ENCODE measurements around the gene GPC6. TPM values are rescaled to one million over a fixed set of nuclear protein-coding genes. Genes with fewer than 3 reads are reported as not detected.

The GPC6 gene
- total and polyA plus RNA-seq, 2 experiments from 2014 or later = 26.0 to 92.8 TPM

DNA sequence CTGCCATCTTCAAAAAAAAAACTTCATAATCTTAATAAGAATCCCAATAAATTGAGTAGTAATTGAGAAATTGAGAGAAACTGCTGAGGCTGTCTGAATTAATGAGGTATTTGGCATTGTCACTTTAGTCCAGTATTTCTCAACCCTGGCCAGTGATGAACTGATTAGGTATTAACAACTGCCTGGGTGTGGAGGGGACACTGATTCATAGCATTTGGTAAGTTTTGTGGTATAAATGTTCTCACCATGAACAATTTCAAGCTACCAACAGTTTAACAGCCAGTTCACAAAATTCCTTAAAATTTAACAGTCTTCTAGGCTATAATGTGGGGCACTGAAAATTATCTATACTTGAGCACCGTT, 18.3 kb downstream of the GPC6 start:
- no peaks in the 10 kb centered on the region for H3K36me3 ChIP-seq (replicated peaks; ENCODE audit: insufficient read depth, low read depth)
- H2AFZ ChIP-seq = no peak overlapping the region
- H3K4me3 ChIP-seq = no peak overlapping the region
- H3K79me2 ChIP-seq = peaks cover 95% of the 10 kb centered on the region
- H3K9me3 ChIP-seq (ENCODE audit: low read depth) = no peaks in the 10 kb centered on the region
- no peaks in the 10 kb centered on the region for H3K9me2 ChIP-seq (replicated peaks; ENCODE audit: insufficient read depth)
- no peak for DNase-seq (ENCODE audit: low spot score)
- H3K4me2 ChIP-seq = peak overlapping the region; percentile 72
- no peak for TF ChIP-seq EZH2 (IDR thresholded peaks at IDR 0.05; ENCODE audit: borderline replicate concordance)
- TF ChIP-seq, protein P1, sequence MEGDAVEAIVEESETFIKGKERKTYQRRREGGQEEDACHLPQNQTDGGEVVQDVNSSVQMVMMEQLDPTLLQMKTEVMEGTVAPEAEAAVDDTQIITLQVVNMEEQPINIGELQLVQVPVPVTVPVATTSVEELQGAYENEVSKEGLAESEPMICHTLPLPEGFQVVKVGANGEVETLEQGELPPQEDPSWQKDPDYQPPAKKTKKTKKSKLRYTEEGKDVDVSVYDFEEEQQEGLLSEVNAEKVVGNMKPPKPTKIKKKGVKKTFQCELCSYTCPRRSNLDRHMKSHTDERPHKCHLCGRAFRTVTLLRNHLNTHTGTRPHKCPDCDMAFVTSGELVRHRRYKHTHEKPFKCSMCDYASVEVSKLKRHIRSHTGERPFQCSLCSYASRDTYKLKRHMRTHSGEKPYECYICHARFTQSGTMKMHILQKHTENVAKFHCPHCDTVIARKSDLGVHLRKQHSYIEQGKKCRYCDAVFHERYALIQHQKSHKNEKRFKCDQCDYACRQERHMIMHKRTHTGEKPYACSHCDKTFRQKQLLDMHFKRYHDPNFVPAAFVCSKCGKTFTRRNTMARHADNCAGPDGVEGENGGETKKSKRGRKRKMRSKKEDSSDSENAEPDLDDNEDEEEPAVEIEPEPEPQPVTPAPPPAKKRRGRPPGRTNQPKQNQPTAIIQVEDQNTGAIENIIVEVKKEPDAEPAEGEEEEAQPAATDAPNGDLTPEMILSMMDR (IDR thresholded peaks at IDR 0.05; ENCODE audit: poor library complexity) = no peak
- TF ChIP-seq EZH2phosphoT487 (IDR thresholded peaks at IDR 0.05; ENCODE audit: low read depth, severe bottlenecking, unreplicated experiment) = no peak
- WGBS (ENCODE audit: low lambda C conversion rate, missing lambda C conversion rate) = 87% methylated on average over 1 of the region's 1 CpG
- H3K4me1 ChIP-seq (ENCODE audit: insufficient read depth) = peaks cover 4% of the 10 kb centered on the region
- no peaks in the 10 kb centered on the region for H4K20me1 ChIP-seq (ENCODE audit: insufficient read depth, poor library complexity, severe bottlenecking)
- peak overlapping the region; percentile 55 for H3K27ac ChIP-seq
- H3K27me3 ChIP-seq = no peaks in the 10 kb centered on the region

DNA sequence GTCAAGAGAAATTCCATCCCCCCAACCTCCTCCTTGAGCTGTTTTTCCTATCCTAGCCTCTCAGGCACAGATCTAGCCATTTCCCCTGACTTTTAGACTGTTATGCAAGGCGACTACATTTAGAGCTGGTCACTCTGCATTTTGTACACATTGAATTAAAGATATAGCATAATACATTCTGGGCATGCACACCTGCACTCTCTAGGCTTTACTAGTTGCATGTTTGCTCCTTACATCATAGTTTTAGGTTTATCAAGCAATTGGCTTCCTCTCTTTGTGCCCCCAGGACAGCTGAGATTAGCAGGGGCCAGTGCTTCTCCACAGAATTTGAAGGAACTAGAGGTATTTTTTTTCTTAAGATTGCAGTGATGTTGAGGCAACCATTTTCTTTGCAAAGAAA, 19.5 kb downstream of the GPC6 start:
- WGBS (ENCODE audit: low lambda C conversion rate, missing lambda C conversion rate) = 100% methylated on average over 1 of the region's 1 CpG
- TF ChIP-seq, protein P1 (IDR thresholded peaks at IDR 0.05; ENCODE audit: poor library complexity) = no peak
- no peak for TF ChIP-seq EZH2phosphoT487 (IDR thresholded peaks at IDR 0.05; ENCODE audit: low read depth, severe bottlenecking, unreplicated experiment)
- H3K79me2 ChIP-seq = peaks cover 96% of the 10 kb centered on the region

DNA sequence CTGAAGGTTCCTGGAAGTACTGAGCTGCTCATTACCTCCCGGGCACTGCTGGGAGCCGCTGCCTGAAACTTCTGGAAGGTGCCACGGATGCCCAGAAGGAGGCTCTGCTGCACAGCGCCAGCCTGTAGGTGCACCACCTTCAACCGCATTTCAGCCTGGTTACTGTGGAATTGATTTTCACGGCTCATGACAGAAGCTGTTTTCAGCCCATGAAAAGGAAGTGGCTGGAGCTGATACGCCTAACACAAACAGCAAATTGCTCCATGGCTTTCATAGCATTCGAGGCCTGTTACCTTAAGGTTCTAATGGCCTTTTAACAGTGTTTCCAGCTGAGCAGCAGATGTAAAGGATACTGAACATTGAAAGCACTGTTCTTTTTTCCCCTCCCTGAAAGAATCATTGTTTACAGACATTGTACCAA, 22.0 kb downstream of the GPC6 start:
- H3K4me2 ChIP-seq = peak overlapping the region; percentile 25
- no peaks in the 10 kb centered on the region for H4K20me1 ChIP-seq (ENCODE audit: insufficient read depth, poor library complexity, severe bottlenecking)
- no peaks in the 10 kb centered on the region for H3K36me3 ChIP-seq (replicated peaks; ENCODE audit: insufficient read depth, low read depth)
- peak overlapping the region; percentile 64 for H3K27ac ChIP-seq
- peak overlapping the region; percentile 43 for H2AFZ ChIP-seq
- no peaks in the 10 kb centered on the region for H3K9me2 ChIP-seq (replicated peaks; ENCODE audit: insufficient read depth)
- H3K9me3 ChIP-seq (ENCODE audit: low read depth) = no peaks in the 10 kb centered on the region
- TF ChIP-seq EZH2 (IDR thresholded peaks at IDR 0.05; ENCODE audit: borderline replicate concordance) (no peak), EZH2phosphoT487 (IDR thresholded peaks at IDR 0.05; ENCODE audit: low read depth, severe bottlenecking, unreplicated experiment) (no peak)
- TF ChIP-seq, protein P1 (IDR thresholded peaks at IDR 0.05; ENCODE audit: poor library complexity) = peak; percentile 51
- peak; percentile 75 for DNase-seq (ENCODE audit: low spot score)
- H3K4me1 ChIP-seq (ENCODE audit: insufficient read depth) = peaks cover 8% of the 10 kb centered on the region
- H3K4me3 ChIP-seq = no peak overlapping the region
- WGBS (ENCODE audit: low lambda C conversion rate, missing lambda C conversion rate) = 60% methylated on average over 8 of the region's 8 CpGs
- no peaks in the 10 kb centered on the region for H3K27me3 ChIP-seq
- peaks cover 96% of the 10 kb centered on the region for H3K79me2 ChIP-seq

More for the DNA sequence above, 19.5 kb downstream of the GPC6 start:
- DNase-seq (ENCODE audit: low spot score) = no peak
- Histone ChIP-seq H3K4me3 (no peak overlapping the region), H3K27ac (no peak overlapping the region), H3K36me3 (replicated peaks; ENCODE audit: insufficient read depth, low read depth) (no peaks in the 10 kb centered on the region), H3K27me3 (no peaks in the 10 kb centered on the region), H3K4me2 (no peak overlapping the region), H3K9me2 (replicated peaks; ENCODE audit: insufficient read depth) (no peaks in the 10 kb centered on the region), H3K9me3 (ENCODE audit: low read depth) (no peaks in the 10 kb centered on the region), H4K20me1 (ENCODE audit: insufficient read depth, poor library complexity, severe bottlenecking) (no peaks in the 10 kb centered on the region), H2AFZ (no peak overlapping the region), H3K4me1 (ENCODE audit: insufficient read depth) (peaks cover 4% of the 10 kb centered on the region)
